Left ventricle myocardium inferior (tissue), 1 donor: ENCODE data around the gene UNC5B. TPM values are rescaled to one million over a fixed set of nuclear protein-coding genes. Genes with fewer than 3 reads are reported as not detected.

ENCODE experiments used
- DNase-seq: peaks from one replicate; pipeline ENCODE4 v3.0.0-alpha.2; 2020
- H3K27ac ChIP-seq: fragments of 200-600 bp; replicated peaks from 2 replicates; pipeline ENCODE4 v1.8.0; 2021
- H3K27me3 ChIP-seq: fragments of 200-600 bp; 2 replicates; pipeline ENCODE4 v1.8.0; 2021; ENCODE audit warnings: low read depth
- H3K36me3 ChIP-seq: fragments of 200-600 bp; 2 replicates; pipeline ENCODE4 v1.8.0; 2021
- H3K4me1 ChIP-seq: fragments of 200-600 bp; 2 replicates; pipeline ENCODE4 v1.8.0; 2021
- H3K4me3 ChIP-seq: fragments of 200-600 bp; 2 replicates; pipeline ENCODE4 v1.8.0; 2021; ENCODE audit warnings: mild to moderate bottlenecking, moderate library complexity
- H3K9me3 ChIP-seq: fragments of 200-600 bp; replicated peaks from 2 replicates; pipeline ENCODE4 v1.8.0; 2021
- CTCF ChIP-seq: fragments of 200-600 bp; IDR thresholded peaks from 2 replicates; pipeline ENCODE4 v1.8.0; 2021; ENCODE audit warnings: antibody characterized with exemption, mild to moderate bottlenecking, borderline replicate concordance
- intact Hi-C: fragments of 100-400 bp; cut with micrococcal nuclease; formaldehyde crosslinking; loops from one replicate; pipeline ENCODE4 v1.11.0; 2022
- total RNA-seq: library from RNA; stranded (reverse); fragmentation: NEBNext Ultra II Directional; extraction: Animal tissue kit (Norgen Biotek cat#: 25700); gene quantifications from one replicate; pipeline ENCODE4 v1.2.1, GENCODE V29; 2021
- donor health status: DM: no; HTN: yes; CAD: no; lungs with severe emphysema.

UNC5B gene
- total RNA-seq, 1 donor from 2014 or later: 15.6 TPM

- H3K27me3 ChIP-seq: no peaks in the 10 kb centered on the region
- no peaks in the 10 kb centered on the region for H3K9me3 ChIP-seq
- no peak for DNase-seq
- intact Hi-C loops: loop anchor here (10.0 kb wide), 1 partner anchor 359 kb away; no protein-coding TSS in a partner anchor
- H3K36me3 ChIP-seq: peaks cover 66% of the 10 kb centered on the region
- no peak overlapping the region for H3K4me3 ChIP-seq
- peaks cover 4% of the 10 kb centered on the region for H3K4me1 ChIP-seq
- no peak for TF ChIP-seq CTCF
- no peak overlapping the region for H3K27ac ChIP-seq
Observed at GRCh38 chr10:71283876-71284275, 71.5 kb downstream of the UNC5B start.

DNA sequence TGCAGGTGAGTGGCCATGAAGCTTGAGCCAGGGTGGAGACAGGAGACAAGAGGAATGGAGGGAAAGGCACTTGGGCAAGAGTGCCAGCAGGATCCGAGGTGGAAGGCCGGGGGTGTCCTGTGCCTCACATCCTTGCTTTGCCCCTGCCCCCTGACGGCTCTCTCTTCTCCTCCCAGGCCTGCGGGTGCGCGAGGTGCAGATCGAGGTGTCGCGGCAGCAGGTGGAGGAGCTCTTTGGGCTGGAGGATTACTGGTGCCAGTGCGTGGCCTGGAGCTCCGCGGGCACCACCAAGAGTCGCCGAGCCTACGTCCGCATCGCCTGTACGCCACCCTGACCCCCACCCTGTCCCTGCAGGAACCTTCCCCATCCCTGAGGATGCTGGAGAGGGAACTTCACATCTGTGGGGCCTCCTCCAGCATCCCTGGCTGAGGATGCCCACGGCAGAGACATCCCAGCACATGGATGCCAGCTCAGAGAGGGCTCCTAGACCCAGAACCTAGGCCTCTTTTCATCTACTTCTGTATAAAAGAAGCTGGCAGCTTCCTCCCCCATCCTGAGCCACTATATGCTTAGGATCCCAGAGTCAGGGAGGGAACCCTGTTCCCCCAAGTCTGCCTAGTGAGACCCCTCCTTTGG, 72.3 kb downstream of the UNC5B start:
- H3K4me1 ChIP-seq: peaks cover under 1% of the 10 kb centered on the region
- H3K36me3 ChIP-seq: peaks cover 69% of the 10 kb centered on the region
- DNase-seq: no peak
- no peak overlapping the region for H3K27ac ChIP-seq
- intact Hi-C loops: loop anchor here (10.0 kb wide), 1 partner anchor 360 kb away; no protein-coding TSS in a partner anchor
- H3K4me3 ChIP-seq: no peak overlapping the region
- H3K9me3 ChIP-seq: no peaks in the 10 kb centered on the region
- TF ChIP-seq CTCF: no peak
- H3K27me3 ChIP-seq: no peaks in the 10 kb centered on the region

DNA sequence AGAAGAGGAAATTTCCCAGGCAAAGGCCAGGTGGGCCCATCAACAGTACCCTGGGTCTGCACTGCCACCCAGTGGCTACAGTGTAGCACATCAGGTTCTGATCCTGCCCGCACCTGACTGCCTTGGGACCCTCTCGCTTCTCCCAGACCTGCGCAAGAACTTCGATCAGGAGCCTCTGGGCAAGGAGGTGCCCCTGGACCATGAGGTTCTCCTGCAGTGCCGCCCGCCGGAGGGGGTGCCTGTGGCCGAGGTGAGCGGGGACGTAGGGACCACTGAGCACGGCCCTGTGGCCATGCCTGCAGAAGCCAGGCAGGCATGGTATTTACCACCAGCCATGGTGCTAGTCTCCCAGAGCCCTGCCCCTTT, 72.8 kb downstream of the UNC5B start:
- Histone ChIP-seq H3K4me1 (peaks cover 5% of the 10 kb centered on the region), H3K9me3 (no peaks in the 10 kb centered on the region), H3K36me3 (peaks cover 64% of the 10 kb centered on the region), H3K27me3 (no peaks in the 10 kb centered on the region), H3K27ac (no peak overlapping the region), H3K4me3 (no peak overlapping the region)
- peak; percentile 83 for TF ChIP-seq CTCF
- intact Hi-C loops: loop anchor here (10.0 kb wide), 1 partner anchor 360 kb away; no protein-coding TSS in a partner anchor
- no peak for DNase-seq

GRCh38 chr10:71285986-71286385, 73.6 kb downstream of the UNC5B start:
- TF ChIP-seq CTCF: no peak
- H3K4me1 ChIP-seq: peaks cover 12% of the 10 kb centered on the region
- peaks cover 64% of the 10 kb centered on the region for H3K36me3 ChIP-seq
- intact Hi-C loops: loop anchor here (10.0 kb wide), 1 partner anchor 361 kb away; no protein-coding TSS in a partner anchor
- H3K27ac ChIP-seq: no peak overlapping the region
- no peak for DNase-seq
- no peaks in the 10 kb centered on the region for H3K9me3 ChIP-seq
- H3K27me3 ChIP-seq: no peaks in the 10 kb centered on the region
- H3K4me3 ChIP-seq: no peak overlapping the region

DNA sequence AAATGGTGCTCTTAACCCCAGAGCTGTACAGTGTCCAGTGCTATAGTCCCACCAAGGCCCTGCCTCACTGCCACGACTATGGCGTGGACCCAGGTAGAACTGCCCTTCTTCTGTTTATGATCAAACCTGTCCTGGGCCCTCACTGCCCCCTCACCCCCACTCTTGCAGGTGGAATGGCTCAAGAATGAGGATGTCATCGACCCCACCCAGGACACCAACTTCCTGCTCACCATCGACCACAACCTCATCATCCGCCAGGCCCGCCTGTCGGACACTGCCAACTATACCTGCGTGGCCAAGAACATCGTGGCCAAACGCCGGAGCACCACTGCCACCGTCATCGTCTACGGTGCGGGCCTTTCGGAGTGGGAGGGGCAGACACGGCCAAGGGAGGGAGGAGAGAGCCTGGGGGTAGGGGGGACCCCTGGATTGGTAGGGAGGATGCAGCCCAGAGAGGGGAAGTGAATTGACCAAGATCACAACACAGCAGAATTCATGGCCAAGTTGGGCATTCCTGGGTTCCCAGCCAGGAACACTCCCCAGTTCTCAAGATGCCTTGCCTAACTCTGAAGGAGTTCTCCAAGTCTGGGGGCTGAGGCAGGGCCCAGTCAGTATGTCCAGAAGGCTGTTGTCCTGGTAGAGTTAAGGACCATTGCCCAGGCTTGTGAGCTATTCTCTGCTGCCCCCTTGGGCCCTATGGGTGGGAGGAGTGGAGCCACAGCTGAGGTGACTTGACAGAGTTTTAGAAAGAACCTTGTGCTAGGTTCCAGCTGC, 74.3 kb downstream of the UNC5B start:
- no peak for TF ChIP-seq CTCF
- peaks cover 64% of the 10 kb centered on the region for H3K36me3 ChIP-seq
- intact Hi-C loops: loop anchor here (10.0 kb wide), 1 partner anchor 362 kb away; no protein-coding TSS in a partner anchor

More for the DNA sequence above, 74.3 kb downstream of the UNC5B start:
- Histone ChIP-seq H3K4me3 (no peak overlapping the region), H3K27me3 (no peaks in the 10 kb centered on the region), H3K4me1 (peaks cover 12% of the 10 kb centered on the region), H3K9me3 (no peaks in the 10 kb centered on the region), H3K27ac (no peak overlapping the region)
- DNase-seq: no peak
